GM19193 (cell line): ENCODE measurements around the gene NAPB.
A peak's percentile ranks its signal among the peaks of the same experiment; 100 is the strongest.

ENCODE experiments used
- POLR2A ChIP-seq: IDR thresholded peaks from 4 replicates; pipeline ENCODE4 v1.6.1; 2011; ENCODE audit not compliant: insufficient read depth, insufficient read length; ENCODE audit errors: extremely low read depth

The NAPB gene

DNA sequence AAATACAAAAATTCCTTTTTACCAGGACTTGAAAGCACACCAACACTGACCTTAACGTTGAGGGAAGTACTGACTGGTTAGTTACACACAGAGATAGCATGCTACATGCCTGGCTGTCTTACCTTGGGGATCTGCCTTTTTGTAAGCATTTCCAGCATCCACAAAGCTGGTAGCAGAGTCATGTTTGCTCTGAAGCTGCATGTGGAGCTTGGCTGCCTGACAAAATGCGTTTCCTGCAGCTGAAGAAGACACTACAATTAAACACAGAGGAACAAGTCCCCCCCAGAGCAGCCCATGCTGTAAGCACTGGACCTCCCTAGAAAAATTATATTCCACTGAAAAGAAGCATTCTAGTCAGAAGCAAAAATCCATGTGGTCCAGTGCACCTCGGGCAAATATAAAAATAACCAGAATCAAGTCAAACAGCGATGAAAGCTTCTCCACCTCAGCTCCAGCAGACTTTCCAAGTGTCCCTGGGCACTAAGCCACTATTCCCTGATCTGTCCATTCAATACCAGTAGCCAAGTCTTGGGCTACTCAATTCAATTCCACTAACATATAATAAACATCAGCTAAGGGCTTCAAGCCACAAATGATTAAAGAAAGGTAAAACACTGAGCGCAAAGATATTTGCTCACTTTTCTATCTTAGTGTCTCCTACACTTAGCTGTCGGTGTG is 24.2 kb downstream of the NAPB start:
- no peak for TF ChIP-seq POLR2A

DNA sequence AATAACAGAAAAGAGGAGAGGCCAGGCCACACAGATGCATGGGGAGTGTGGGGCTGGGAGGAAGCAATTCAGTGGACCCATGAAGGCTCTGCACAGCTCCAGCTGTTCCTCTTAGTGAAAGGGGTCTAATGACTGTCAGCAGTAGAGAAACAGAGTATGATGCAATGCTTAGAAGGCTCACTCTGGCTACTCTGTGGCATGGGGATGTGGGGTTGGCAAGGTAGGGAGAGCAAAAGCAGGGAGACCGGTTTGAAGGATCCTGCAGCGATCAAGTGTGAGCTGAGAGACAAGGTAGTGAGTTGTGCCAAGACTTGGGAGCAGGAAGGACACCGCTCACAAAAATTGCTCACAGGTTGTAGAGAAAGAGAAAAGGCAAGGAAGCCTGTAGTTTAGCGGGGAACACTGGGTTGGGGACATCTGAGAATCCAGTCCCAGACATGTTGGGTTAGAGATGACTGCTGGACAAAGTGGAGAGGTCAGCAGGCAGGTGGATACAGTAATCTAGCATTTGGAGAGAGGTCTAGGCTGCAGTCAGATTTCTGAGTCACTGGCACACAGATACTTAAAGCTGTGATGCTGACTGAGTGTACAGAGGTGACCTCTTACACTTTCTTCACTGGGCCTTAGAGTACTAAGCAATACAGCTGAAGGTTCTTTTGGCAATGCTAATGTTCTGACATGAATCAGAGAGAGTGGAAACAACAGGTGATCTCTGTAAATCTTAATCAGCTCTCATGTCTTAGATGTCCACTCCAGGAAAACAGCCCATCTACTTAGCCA is 27.1 kb downstream of the NAPB start:
- TF ChIP-seq POLR2A, result no peak

DNA sequence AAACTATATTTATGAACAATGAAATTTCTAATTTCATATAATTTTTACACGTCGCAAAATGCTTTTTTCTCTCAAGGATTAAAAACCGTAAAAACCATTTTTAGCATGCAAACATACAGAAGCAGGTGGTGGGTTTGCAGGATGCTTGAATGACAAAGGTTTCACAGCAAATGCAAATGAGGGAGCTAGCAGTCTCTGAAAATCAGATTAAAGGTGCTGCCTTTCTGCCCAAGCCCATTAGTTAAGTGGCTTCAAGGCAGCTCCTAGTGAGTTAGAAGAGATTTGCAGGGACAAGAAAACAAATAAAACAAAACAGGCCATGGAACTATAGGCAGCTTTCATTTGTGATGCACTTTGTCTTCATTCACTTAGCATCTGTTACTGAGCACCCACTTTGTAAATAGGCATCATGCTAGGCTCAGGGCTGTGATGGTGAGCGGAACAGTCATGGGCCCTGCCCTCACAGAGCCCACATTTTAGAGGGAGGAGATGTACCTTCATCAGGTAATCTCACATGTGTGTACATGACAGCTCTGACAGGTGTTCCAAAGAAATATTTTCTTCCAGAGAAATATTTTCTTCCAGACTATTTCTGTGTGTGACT is 29.5 kb downstream of the NAPB start:
- no peak for TF ChIP-seq POLR2A

DNA sequence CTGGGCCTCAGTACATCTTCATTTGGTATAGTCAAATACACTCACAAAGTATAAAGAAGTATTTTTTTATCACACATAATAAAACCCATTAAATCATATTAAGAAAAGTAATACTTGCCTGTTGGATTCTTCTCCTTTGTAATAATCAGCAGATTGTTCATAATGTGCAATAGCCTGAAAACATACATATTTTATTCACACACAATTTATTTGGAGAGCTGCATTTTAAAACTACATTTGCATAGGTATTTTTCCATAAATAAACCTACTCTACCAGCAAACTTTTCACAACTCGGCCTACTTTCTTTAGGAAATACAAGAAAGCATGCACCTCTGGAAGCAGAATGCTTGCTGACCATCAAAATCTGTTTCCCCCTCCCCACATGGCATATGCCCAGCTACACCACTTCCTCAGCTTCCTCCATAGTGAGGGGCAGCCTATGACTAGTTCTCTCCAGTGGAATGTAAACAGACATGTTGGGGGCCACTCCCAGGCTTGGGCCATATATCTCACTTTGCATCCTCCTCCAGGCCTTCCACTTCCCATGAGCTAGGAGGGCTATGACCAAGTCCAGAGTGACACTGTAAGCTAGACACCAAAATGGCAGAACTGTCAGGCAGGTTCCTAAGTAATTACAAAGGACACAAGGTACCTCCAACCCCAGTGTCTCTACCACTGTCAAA is 31.1 kb downstream of the NAPB start:
- TF ChIP-seq POLR2A, result no peak

DNA sequence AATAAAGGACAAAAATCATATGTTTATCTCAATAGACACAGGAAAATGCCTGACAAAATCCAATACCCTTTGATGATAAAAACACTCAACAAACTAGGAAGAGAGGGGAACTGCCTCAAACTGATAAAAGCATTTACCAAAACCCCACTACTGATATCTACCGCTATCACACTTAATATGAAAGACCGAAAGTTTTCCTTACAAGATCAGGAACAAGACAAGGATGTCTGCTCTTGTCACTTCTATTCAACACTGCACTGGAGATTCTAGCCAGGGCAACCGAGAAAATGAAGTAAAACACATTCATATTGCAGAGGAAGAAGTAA is 34.2 kb downstream of the NAPB start:
- TF ChIP-seq POLR2A, result no peak

DNA sequence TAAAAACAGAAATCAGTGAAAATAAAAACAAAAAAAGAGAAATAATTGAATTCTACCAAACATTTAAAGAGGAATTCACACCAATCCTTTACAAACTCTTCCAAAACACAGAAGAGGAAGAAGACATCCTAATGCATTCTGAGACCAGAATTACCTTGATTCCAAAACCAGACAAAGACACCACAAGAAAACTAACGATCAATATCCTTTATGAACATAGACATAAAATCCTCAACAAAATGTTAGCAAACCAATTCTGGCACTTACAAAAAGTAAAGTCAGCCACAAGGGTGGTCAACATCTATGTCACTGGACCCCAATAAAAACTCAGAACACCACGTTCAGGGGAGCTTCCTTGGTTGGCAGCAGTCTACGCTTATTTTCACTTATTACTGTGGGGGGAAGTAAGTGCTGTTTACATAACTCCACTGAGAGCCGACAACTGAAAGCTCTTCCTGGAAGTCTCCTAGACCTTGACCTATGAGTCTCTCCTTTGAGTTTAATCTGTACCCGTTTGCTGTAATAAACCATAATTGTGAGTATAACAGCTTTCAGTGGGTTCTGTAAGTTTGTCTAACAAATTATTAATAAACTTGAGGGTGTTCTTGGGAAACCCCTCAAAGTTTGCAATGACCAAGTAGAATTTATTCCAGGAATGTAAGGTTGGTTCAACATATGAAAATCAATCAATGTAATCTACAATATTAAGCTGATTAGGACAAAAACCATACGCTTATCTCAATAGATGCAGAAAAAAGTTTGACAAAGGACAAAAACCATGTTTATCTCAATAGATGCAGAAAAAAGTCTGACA is 34.8 kb downstream of the NAPB start:
- TF ChIP-seq POLR2A, result no peak

DNA sequence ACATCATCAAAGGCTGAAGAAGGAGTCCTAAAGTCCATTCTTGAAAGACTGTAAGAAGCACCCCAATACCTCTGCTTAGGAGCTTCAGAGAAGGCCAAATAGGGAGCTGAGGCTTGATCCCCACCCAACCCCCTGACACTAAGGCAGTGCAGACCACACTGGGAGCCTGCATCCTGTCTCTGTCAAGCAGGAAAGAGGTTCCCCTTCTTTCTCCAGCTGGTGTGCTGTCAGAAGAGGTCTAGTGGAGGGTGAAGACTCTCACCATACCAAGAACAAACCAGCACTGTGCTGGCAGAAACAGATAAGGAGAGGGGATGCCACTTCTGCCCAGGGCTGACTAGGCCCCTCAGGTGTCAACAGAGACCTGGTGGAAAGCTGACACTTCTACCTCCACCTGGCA is 39.4 kb downstream of the NAPB start:
- no peak for TF ChIP-seq POLR2A

DNA sequence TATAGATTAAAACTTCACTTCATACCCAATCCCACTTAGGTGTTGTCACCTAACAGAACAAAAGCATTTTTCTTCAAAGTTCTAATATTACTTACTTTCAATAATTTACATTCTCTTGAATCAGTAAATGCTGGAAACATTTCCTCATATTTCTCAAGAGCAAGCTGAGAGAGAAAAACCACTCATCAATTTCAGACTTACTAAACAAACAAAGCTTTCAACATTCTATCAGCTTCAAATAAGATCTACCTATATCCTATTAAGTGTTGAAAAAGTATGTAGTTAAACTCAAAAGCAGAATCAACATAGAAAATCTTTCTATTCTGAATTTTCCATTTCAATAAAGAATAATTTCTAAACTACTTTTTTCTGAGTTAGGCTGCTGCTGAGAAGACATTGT is 41.5 kb downstream of the NAPB start:
- no peak for TF ChIP-seq POLR2A

DNA sequence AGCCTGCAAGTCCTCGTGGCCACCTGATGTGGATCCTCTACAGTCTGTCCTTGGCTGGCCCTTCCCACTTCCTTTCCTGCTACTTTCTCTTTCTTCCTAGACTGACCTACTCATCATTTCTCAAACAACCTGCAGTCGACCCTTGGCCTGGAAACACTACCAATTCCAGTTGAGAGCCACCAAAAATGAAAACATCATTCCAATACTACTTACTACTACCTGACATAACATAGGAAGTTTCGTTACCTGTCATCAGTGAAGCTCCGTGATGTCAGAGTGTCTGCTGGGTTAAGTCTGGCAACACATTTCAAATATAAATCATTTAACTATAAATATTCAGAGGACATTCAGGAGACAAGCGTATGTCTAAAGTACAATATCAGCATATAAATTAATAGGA is 45.5 kb downstream of the NAPB start:
- no peak for TF ChIP-seq POLR2A

DNA sequence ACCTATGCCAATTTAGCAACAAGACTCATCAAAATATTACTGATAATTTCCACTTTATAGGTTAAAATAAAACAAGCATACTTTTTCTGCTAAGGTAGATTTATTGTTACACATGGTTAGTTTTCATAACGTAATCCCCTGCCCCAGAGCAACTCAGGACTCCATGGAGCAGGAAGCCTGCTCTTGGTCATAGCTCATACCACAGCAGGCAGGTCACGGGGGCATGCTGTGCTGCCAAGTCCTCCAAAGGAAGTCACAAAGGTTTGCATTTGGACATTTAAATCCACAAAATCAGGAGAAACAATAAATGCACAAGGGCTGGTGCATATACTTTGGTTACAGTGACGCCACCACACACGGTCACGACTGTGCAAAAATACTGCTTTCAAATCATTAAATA is 46.8 kb downstream of the NAPB start:
- no peak for TF ChIP-seq POLR2A

DNA sequence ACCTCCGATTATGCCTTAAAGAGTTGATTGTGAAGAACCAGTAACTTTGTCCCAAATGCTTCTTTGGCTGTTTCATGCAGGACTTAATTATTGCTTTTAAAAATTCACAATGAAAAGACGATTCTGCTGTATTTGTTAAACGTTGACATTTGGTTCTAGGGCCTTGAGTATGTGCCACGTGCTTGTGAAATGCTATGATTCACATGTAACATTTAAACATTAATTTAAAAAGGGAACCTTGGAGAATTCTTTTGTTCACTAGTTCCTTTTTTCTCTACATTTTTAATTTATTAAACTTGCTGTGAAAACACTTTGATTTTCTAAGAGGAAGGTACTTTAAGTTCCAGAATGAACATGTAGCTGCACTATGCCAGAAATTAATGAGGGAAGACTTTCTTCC is 49.8 kb downstream of the NAPB start:
- no peak for TF ChIP-seq POLR2A

DNA sequence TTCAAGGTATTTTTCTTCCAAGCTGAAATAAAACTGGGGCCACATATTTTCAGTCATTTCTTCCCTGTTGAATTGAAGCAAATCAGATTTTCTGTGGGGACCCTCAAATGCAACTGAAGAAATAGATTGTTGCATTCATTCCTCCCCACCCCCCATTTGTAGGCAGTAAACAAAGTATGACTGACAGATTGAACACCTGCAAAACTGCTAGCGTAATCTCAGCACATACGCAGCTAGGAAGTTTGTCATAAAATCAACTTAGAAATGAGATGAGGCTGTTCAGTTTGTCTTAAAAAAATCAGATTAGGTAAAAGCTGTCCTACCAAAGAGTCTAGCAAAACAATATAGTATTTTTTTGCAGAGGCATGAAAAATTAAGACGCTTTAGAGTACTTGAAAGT is 50.4 kb downstream of the NAPB start:
- no peak for TF ChIP-seq POLR2A

DNA sequence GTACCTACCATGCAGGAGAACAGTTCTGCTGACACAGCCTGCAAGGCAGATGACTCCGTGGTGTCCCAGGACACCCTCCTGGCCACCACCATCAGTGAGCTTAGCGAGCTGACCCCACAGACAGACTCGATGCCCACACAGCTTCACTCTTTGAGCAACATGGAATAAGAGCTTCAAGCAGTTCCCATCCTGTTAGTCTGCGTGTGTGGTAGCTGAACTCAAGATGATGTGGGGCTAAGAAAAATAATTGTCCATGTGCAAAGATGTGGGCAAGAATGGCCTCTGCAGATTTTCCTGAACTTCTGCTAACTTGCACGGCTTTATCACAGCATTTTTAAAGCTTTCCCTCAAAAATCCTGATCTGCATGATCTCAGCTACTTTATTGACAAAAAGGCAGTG is 51.0 kb downstream of the NAPB start:
- no peak for TF ChIP-seq POLR2A

DNA sequence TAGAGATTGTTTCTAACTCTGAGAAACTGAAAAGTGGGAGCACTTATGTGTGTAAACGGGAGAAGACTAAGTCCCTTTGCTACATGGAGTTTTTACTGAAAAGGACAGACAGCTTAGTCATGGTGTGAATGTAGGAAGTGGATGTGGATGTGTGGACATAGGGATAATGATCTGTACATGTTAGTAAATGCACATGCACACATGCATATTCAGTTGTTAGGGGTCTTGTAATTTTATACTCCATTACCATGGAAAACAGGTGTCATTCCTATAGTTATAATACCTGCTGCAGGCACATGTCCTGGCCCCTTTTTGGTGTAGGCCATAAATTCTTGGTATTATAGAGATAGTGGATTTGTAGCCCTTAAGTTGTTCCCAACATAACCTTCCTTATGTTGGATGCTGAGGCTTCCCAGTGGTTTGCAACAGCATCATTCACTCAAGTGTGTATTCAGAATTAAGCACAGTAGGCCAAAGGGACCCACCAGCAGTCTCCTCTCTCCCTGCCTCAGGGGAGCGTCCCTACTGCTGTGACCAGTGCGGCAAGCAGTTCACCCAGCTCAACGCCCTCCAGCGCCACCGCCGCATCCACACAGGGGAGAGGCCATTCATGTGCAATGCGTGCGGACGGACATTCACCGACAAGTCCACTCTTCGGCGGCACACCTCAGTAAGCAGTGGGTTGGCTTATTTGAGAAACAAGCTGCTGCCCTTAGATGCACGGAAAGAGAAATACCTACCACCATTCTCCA is 52.0 kb downstream of the NAPB start:
- TF ChIP-seq POLR2A, result peak; percentile 14
